H1 (cell line): Measurements from ENCODE around the gene TFAP2C. TPM values are rescaled to one million over a fixed set of nuclear protein-coding genes. Genes with fewer than 3 reads are reported as not detected.

ENCODE experiments used
- CTCF ChIA-PET: fragments of 300-600 bp; sonication (Branson Sonifier 250); formaldehyde crosslinking; loops from one replicate; lab custom pipeline; 2021; ENCODE audit not compliant: partially characterized antibody; lab: Charles Lee
- POLR2A ChIA-PET: fragments of 300-600 bp; sonication (Branson Sonifier 250); formaldehyde crosslinking; loops from one replicate; lab custom pipeline; 2021; ENCODE audit warnings: inconsistent platforms; ENCODE audit not compliant: partially characterized antibody; lab: Charles Lee
- DNase-seq, 2 experiments: peaks; one replicate each; pipeline versions ENCODE4 v3.0.0 to v3.0.0-alpha.2; 2010 to 2022; ENCODE audit warnings: low spot score in 2 of 2, low read depth in 1 of 2, mixed read lengths in 1 of 2
- FAIRE-seq: peaks from 2 replicates; lab custom pipeline; 2011; peaks lifted over from hg19 to GRCh38; lab: Jason Lieb, UNC
- H2AFZ ChIP-seq: 2 replicates; pipeline ENCODE4 v1.8.1; 2012; ENCODE audit warnings: low read length, inconsistent platforms
- H2AK5ac ChIP-seq: 2 replicates; pipeline ENCODE4 v1.6.1; 2013; ENCODE audit warnings: low read depth, low read length
- H2BK120ac ChIP-seq: replicated peaks from 2 replicates; pipeline ENCODE3; 2013; ENCODE audit warnings: low read depth, low read length, inconsistent platforms
- H2BK12ac ChIP-seq: 2 replicates; pipeline ENCODE4 v1.6.1; 2013; ENCODE audit warnings: low read depth, low read length
- H2BK15ac ChIP-seq: 2 replicates; pipeline ENCODE4 v1.6.1; 2013; ENCODE audit warnings: low read length
- H2BK20ac ChIP-seq: 2 replicates; pipeline ENCODE4 v1.6.1; 2013; ENCODE audit warnings: low read length
- H2BK5ac ChIP-seq: 2 replicates; pipeline ENCODE4 v1.6.1; 2013; ENCODE audit warnings: low read depth, low read length
- H3K14ac ChIP-seq: 2 replicates; pipeline ENCODE4 v1.6.1; 2013; ENCODE audit warnings: inconsistent platforms; ENCODE audit not compliant: insufficient read length
- H3K18ac ChIP-seq: 2 replicates; pipeline ENCODE4 v1.6.1; 2013; ENCODE audit warnings: low read length; ENCODE audit errors: extremely low read depth
- H3K23ac ChIP-seq: 2 replicates; pipeline ENCODE4 v1.6.1; 2013; ENCODE audit warnings: inconsistent platforms; ENCODE audit not compliant: insufficient read length
- H3K23me2 ChIP-seq: 2 replicates; pipeline ENCODE4 v1.6.1; 2013; ENCODE audit warnings: low read depth, low read length
- H3K27ac ChIP-seq: 2 replicates; pipeline ENCODE4 v1.6.1; 2011; ENCODE audit warnings: low read depth, low read length, inconsistent platforms
- H3K27me3 ChIP-seq, 4 experiments: replicated peaks in 1 of 4; 1 replicate in 1 of 4; 2 replicates in 3 of 4; pipeline versions ENCODE4 v1.6.1 to v1.8.1; 2011 to 2013; ENCODE audit warnings: low read length in 3 of 4, mild to moderate bottlenecking in 3 of 4, inconsistent platforms in 2 of 4, mixed read lengths in 2 of 4, moderate library complexity in 1 of 4; ENCODE audit not compliant: control insufficient read depth in 3 of 4, insufficient read depth in 3 of 4; ENCODE audit errors: extremely low read depth in 1 of 4
- H3K36me3 ChIP-seq, 4 experiments: 2 replicates each; pipeline versions ENCODE4 v1.6.1 to v1.8.1; 2011 to 2013; ENCODE audit warnings: mild to moderate bottlenecking in 4 of 4, low read length in 3 of 4, moderate library complexity in 2 of 4, control low read depth in 1 of 4, inconsistent platforms in 1 of 4; ENCODE audit not compliant: insufficient read depth in 4 of 4, control insufficient read depth in 2 of 4
- H3K4ac ChIP-seq: replicated peaks from 2 replicates; pipeline ENCODE3; 2013; ENCODE audit warnings: low read length, low read depth, mixed read lengths, inconsistent platforms; ENCODE audit not compliant: insufficient read length
- H3K4me1 ChIP-seq, 4 experiments: replicated peaks in 1 of 4; 1 replicate in 1 of 4; 2 replicates in 3 of 4; pipeline versions ENCODE4 v1.6.1 to v1.8.1; 2011 to 2013; ENCODE audit warnings: low read length in 3 of 4, inconsistent platforms in 2 of 4, mixed read lengths in 1 of 4; ENCODE audit not compliant: insufficient read depth in 4 of 4, control insufficient read depth in 3 of 4
- H3K4me2 ChIP-seq, 2 experiments: 2 replicates each; pipeline versions ENCODE4 v1.6.1 to v1.8.1; 2011 to 2013; ENCODE audit warnings: low read depth in 2 of 2, low read length in 2 of 2, control low read depth in 1 of 2, inconsistent platforms in 1 of 2, mild to moderate bottlenecking in 1 of 2; ENCODE audit not compliant: insufficient read depth in 1 of 2
- H3K4me3 ChIP-seq, 4 experiments: fragments of 200-600, 300-600 bp in 1 of 4; sonication (generic), shearing (Covaris generic), sonication (Bioruptor Twin) in 1 of 4; 2 replicates each; pipeline versions ENCODE4 v1.5.1 to v1.8.1; 2011 to 2016; ENCODE audit warnings: low read length in 4 of 4, low read depth in 3 of 4, control low read depth in 2 of 4, inconsistent platforms in 2 of 4, mild to moderate bottlenecking in 2 of 4, mixed read lengths in 1 of 4, moderate library complexity in 1 of 4; ENCODE audit not compliant: insufficient read depth in 2 of 4; ENCODE audit errors: extremely low read depth in 1 of 4
- H3K56ac ChIP-seq: replicated peaks from 2 replicates; pipeline ENCODE3; 2013; ENCODE audit warnings: low read depth, mild to moderate bottlenecking, mixed read lengths, low read length, inconsistent platforms; ENCODE audit not compliant: insufficient read length
- H3K79me1 ChIP-seq: 2 replicates; pipeline ENCODE4 v1.6.1; 2013; ENCODE audit warnings: low read depth, low read length, control low read depth
- H3K79me2 ChIP-seq, 2 experiments: 2 replicates each; pipeline versions ENCODE4 v1.6.1 to v1.8.1; 2012 to 2013; ENCODE audit warnings: low read length in 2 of 2, mild to moderate bottlenecking in 2 of 2, inconsistent platforms in 1 of 2; ENCODE audit not compliant: insufficient read depth in 2 of 2, control insufficient read depth in 1 of 2
- H3K9ac ChIP-seq, 4 experiments: replicated peaks in 1 of 4; 1 replicate in 1 of 4; 2 replicates in 3 of 4; pipeline versions ENCODE4 v1.6.1 to v1.8.1; 2011 to 2013; ENCODE audit warnings: low read depth in 3 of 4, low read length in 3 of 4, control low read depth in 2 of 4, mild to moderate bottlenecking in 2 of 4, moderate library complexity in 2 of 4, inconsistent platforms in 1 of 4; ENCODE audit errors: extremely low read depth in 1 of 4
- H3K9me3 ChIP-seq, 2 experiments: 2 replicates each; pipeline versions ENCODE4 v1.6.1 to v1.8.1; 2012 to 2013; ENCODE audit warnings: mild to moderate bottlenecking in 2 of 2, moderate library complexity in 2 of 2, control low read depth in 1 of 2, inconsistent platforms in 1 of 2, low read depth in 1 of 2, low read length in 1 of 2, mixed read lengths in 1 of 2; ENCODE audit not compliant: insufficient read depth in 2 of 2
- H4K20me1 ChIP-seq, 2 experiments: replicated peaks in 1 of 2; 2 replicates each; pipeline versions ENCODE3 to v1.8.1; 2011 to 2013; ENCODE audit warnings: inconsistent platforms in 2 of 2, low read length in 2 of 2, mild to moderate bottlenecking in 1 of 2; ENCODE audit not compliant: insufficient read depth in 2 of 2, control insufficient read depth in 1 of 2
- H4K5ac ChIP-seq: 2 replicates; pipeline ENCODE4 v1.6.1; 2013; ENCODE audit warnings: low read length, low read depth, mixed read lengths, inconsistent platforms; ENCODE audit not compliant: insufficient read length
- H4K8ac ChIP-seq: 2 replicates; pipeline ENCODE4 v1.8.0; 2013; ENCODE audit warnings: mild to moderate bottlenecking, moderate library complexity, low read length, inconsistent platforms; ENCODE audit not compliant: insufficient read depth; ENCODE audit errors: extremely low read depth
- H4K91ac ChIP-seq: replicated peaks from 2 replicates; pipeline ENCODE3; 2013; ENCODE audit warnings: low read length, mixed read lengths, inconsistent platforms; ENCODE audit not compliant: insufficient read length
- BACH1 ChIP-seq: IDR thresholded peaks from 2 replicates; pipeline ENCODE4 v1.6.1; 2012; ENCODE audit warnings: low read length, improper control_type of control experiment
- polyA plus RNA-seq, 7 experiments: library from polyadenylated mRNA; depleted of rRNA in 3 of 7; stranded (reverse) in 5 of 7; unstranded in 2 of 7; fragments of >200 nt in 5 of 7; fragments of 200-250 nt in 2 of 7; gene quantifications; 1 replicate in 5 of 7; 2 replicates in 1 of 7; 4 replicates in 1 of 7; pipeline versions ENCODE4 v1.2.1 to v1.2.3, GENCODE V29; 2011 to 2013; ENCODE audit warnings: missing spikeins in 2 of 7, mixed read lengths in 2 of 7
- total RNA-seq: library from RNA; stranded (reverse); fragmentation: NEBNext Ultra II Directional; extraction: Animal tissue kit (Norgen Biotek cat#: 25700); gene quantifications from 2 replicates; pipeline ENCODE4 v1.2.1, GENCODE V29; 2021
- TF ChIP-seq, protein P1 (sequence below), 3 experiments: IDR thresholded peaks; 1 replicate in 2 of 3; 2 replicates in 1 of 3; pipeline versions ENCODE4 v1.5.1 to v1.6.1; 2011; ENCODE audit warnings: low read length in 3 of 3, mild to moderate bottlenecking in 3 of 3, inconsistent platforms in 2 of 3, low read depth in 1 of 3, moderate library complexity in 1 of 3; ENCODE audit not compliant: insufficient read depth in 1 of 3; ENCODE audit errors: control extremely low read depth in 1 of 3

TFAP2C gene
- total and polyA plus RNA-seq, 2 of the 8 experiments (the other 6 are each of a cell fraction or from before 2014, with no cell fraction given) = 1.7 to 5.8 TPM

DNA sequence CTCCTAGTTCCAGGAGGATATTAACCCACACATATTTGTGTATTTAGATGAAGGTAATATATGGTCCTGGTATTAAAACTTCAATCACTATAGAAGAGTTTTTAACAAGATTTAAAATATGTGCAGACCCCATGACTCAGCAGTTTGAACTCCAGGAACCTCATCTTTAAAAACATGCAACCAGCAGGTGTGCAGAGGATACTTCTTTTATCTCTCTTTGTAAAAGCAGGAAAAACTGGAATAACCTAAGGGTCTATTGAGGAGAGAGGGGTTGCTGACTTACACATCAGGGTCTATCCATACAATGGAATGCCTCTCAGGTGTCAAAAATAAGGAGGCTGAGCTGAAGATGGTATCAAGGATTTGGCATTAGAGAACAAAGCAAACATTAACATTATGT, 36.9 kb upstream of the TFAP2C start:
- no peak overlapping the region for H3K27ac ChIP-seq
- no peak overlapping the region for H4K91ac ChIP-seq
- H3K56ac ChIP-seq = no peak overlapping the region
- H2BK5ac ChIP-seq = no peak overlapping the region
- no peak overlapping the region for H3K23ac ChIP-seq
- no peak overlapping the region for H3K14ac ChIP-seq
- TF ChIP-seq, protein P1, sequence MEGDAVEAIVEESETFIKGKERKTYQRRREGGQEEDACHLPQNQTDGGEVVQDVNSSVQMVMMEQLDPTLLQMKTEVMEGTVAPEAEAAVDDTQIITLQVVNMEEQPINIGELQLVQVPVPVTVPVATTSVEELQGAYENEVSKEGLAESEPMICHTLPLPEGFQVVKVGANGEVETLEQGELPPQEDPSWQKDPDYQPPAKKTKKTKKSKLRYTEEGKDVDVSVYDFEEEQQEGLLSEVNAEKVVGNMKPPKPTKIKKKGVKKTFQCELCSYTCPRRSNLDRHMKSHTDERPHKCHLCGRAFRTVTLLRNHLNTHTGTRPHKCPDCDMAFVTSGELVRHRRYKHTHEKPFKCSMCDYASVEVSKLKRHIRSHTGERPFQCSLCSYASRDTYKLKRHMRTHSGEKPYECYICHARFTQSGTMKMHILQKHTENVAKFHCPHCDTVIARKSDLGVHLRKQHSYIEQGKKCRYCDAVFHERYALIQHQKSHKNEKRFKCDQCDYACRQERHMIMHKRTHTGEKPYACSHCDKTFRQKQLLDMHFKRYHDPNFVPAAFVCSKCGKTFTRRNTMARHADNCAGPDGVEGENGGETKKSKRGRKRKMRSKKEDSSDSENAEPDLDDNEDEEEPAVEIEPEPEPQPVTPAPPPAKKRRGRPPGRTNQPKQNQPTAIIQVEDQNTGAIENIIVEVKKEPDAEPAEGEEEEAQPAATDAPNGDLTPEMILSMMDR (IDR thresholded peaks at IDR 0.05; ENCODE audit: control extremely low read depth in 1 of 3, insufficient read depth in 1 of 3, low read depth in 1 of 3, low read length in 3 of 3) = no peak
- TF ChIP-seq BACH1 = 0 out of 2 replicates have a peak, but pooled peaks have one; percentile 35
- TF ChIP-seq, all 59 proteins: peak for 1
- Histone ChIP-seq H3K23me2 (no peaks in the 10 kb centered on the region), H2AFZ (no peak overlapping the region), H2BK120ac (no peak overlapping the region), H3K79me2 (no peaks in the 10 kb centered on the region), H4K8ac (no peak overlapping the region), H3K4me2 (no peak overlapping the region), H3K9me3 (no peaks in the 10 kb centered on the region), H3K4me3 (no peak overlapping the region), H3K79me1 (no peaks in the 10 kb centered on the region), H3K18ac (no peak overlapping the region), H3K27me3 (no peaks in the 10 kb centered on the region; a peak in 1 of 7 replicates), H2BK15ac (no peak overlapping the region), H2AK5ac (no peak overlapping the region), H4K20me1 (no peaks in the 10 kb centered on the region), H3K4ac (no peak overlapping the region), H3K9ac (no peak overlapping the region), H2BK12ac (no peak overlapping the region), H4K5ac (no peak overlapping the region), H2BK20ac (no peak overlapping the region), H3K36me3 (no peaks in the 10 kb centered on the region), H3K4me1 (peaks cover 0 to 2% (median 0%) of the 10 kb centered on the region in 4 experiments; a peak in 1 of 7 replicates)
- CTCF ChIA-PET = interaction anchor here (1.5 kb wide), 1 partner anchor 33 kb away, joined by 3 read pairs; no protein-coding TSS in a partner anchor
- no peak for FAIRE-seq
- DNase-seq = no peak
- POLR2A ChIA-PET = interaction anchor here (0.5 kb wide), 1 partner anchor 77 kb away, joined by 3 read pairs; no protein-coding TSS in a partner anchor
